GM19467 (cell line): ENCODE results near the gene ZSWIM6.

Experiments
- ATAC-seq: cut with Tn5 transposase; IDR thresholded peaks from one replicate; pipeline ENCODE4 v1.9.1; 2021; ENCODE audit warnings: mild to moderate bottlenecking, moderate library complexity; ENCODE audit not compliant: unreplicated experiment

Gene ZSWIM6

DNA sequence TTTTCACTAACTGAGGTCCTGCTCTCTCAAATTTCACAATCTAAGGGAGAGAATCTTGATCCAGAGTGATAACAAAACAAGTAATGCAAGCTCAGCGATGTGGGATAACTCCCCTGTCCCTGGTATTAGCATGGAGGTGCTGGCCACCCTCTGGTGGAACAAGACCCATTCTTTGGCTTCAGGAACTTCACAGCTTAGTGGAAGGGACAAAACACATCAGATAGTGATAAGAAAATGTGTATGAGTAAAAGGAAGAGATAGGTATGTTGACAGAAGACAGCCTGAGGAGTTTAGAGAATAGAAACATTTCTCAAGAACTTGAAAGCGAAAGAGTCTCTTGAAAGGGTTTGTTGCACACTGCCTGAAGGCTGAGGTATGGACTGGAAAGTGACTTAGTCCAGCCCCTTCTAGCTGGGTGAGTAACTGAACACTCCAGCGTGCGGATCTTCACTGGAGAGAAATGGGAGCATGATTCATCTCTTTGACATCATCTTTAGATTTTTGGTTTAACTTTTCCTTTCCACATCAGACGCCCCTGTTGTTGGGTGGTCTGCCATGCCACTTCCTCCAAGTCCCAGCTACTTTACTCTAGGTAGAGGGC is 25.4 kb upstream of the ZSWIM6 start:
- ATAC-seq = peak; percentile 73

DNA sequence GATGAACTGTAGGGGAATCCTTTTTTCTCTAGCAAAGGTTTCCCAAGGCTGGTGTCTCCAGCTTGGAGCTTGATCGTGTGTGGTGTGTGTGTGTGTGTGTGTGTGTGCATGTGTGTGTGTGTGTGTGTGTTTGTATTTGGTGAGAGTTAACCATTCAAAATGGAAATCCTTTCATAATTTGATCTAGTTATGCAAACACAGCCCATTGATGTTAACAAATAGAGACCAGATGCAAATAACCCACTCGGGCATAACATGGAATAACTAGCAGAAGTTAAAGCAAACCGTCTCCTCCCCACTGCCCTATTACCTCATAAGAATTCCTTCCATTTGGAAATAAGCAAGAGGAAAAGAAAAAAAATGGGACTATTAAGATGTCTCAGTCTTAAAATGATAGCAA is 24.9 kb upstream of the ZSWIM6 start:
- ATAC-seq = no peak

DNA sequence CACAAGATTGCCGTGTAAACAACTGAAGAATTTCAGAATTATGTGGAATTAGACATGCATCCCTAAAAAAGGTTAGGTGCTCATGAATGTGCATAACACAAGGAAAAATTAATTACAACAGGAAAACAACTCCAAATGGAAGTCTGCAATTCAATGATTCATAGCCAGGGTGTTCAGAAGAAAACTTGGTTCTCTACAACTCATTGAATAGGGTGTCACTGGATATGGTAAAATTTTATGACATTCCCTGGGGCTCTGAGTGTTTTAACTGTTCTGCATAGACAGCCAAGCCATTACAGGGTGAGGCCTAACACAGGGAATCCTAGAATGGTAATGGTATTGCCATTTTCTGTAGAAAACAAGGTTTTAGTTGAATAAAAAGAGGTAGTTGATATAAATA is 24.4 kb upstream of the ZSWIM6 start:
- ATAC-seq = no peak

DNA sequence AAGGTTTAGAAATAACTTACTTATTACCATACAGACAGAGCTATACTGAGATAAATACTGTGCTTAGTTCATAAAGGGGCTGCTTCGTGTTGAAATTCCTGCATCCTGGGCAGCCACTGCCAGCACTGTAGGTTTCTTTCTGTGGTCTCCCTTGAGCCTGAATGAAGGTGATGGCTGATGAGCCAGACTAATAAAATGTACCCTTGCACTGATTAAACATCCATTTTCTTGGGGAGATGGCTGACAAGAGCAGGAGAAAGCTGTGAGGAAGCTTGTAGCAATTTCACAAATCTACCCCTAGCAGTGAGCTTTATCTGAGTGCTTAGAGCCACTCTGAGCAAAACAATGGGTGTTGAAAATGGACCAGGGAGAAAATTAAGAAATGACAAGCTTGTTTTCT is 23.3 kb upstream of the ZSWIM6 start:
- ATAC-seq = no peak

DNA sequence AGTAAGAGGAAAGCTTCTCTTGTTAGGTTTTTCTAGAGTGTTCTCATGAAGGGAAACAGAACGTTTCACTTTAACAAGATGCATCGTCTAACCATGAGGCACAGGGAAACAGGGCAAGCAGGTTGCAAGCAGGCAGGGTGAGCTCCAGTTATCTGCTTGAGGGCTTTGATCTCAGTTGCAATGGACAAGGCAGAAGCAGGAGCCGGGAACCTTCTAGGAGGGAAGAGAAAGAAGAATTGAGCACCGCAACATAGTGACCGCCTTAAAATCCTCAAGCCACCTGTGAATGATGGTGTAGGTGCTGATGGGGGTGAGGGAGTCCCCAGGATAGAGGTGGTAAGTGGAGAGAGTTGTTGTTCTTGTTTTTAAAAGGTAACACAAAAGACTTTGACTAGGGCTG is 22.9 kb upstream of the ZSWIM6 start:
- no peak for ATAC-seq

DNA sequence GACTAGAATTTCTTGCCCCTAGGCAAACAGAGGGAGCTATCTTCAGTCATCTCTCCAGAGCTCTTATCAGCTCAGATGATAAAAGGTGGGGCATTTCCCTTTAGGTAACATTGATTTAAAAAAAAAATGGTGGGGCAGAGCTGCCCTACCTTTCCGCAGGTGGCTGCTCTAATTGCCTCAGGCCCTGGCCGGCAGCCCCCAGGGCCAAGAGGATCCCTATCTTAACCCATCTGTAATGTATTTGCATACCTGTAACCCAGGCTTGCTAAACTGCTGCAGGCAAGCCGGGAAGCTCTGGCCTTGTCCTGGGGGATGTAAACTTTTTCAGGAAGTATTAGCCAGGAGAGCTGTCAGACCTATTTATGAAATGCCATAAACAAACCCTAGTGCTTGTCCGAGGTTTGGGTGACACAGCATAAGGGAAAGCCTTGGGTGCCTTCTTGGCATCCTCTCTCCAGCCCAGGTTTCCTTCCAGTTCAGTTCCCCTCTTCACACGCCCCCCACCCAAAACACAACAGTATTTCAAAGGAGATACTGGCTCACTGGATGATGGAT is 20.9 kb upstream of the ZSWIM6 start:
- no peak for ATAC-seq

DNA sequence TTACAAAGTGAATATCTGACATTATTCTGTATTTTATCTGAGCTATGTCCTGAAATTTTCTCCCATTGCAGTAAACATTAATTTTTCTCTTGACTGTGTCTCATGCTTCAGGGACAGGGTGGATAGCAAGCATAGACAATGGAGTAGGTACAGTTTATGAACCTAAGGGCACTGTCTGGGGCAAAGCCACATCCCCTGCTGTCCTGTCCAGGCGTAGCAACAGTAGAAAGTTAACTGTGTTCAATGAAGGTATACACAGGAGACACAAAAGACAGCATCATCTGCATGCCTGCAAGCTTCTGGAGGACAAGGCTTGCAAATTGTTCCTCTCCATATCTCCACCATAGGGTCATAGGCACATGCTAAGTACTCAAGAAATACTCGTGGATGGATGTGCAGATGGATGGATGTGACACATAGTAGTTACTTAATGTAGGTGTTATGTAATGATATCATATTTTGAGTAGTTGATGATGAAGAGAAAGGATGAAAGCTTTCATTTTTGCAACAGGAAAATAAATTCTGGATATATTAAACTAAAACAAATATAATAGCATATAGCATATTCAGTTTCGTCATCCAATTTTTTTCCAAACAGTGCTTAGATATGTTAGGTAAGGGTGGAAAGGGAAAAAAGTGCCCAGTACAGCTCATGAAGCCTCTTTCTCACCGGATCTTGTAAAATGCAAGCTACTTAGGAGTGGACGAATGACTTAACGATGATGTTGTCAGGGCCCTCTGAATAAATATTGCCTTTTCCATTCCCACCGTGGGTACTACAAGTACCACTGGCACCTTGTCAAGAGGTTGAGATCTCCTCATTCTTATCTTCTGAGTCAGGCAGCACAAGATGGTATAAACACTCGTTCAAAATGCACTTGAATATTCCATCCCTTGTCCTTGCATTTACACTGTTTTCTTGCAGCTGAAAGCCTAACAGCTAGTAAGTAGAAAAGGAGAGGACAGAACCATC is 19.9 kb upstream of the ZSWIM6 start:
- no peak for ATAC-seq

DNA sequence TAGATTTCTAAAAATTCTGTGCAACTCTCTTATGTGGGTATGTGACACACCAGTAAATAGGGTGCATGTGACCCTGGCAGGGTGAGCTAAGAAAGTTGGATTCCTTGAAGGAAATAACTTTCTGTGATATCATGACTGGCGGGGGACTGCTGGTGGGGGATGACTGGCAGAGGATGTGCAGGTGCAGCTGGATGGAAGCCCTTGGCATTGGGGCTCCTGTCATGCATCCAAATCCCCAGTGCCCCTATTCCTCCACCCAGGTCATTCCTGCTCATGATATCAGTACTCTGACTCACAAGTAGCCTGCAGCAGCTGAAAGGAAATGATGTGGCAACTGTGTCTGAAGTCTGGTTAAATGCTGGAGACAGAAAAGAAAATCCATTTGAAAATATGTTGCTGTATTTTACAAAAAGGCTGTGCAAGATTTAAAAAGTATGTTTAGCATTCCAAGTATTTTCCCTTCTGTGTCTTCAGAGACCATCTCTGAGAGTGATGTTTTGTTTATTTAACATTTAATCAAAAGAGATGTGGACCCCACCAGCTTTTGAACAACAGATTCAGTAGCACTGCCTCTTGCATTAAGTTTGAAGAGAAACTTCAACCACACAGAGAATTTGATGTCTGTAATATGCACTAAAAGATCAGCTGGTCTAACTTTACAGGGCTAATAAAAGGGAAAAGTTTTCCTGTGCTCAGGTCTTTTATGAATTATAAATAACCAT is 17.9 kb upstream of the ZSWIM6 start:
- no peak for ATAC-seq

DNA sequence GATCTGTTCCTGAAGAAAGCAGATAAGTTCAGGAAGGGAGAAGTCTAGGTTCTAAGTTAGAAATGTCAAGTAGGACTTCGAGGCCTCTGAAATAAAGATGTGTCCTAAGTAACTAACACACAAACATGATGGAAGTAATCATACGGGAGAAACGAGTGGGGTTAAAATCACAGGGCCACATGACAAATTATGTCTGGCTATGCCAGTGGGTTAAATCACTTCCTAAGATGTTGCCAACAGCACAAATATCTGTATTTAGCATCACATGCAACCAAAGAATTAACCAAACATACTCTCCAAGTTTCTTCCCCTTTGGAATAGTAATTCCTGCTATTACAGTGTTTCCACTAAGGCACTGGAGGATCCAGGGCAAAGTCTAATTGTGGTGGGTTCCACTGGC is 13.7 kb upstream of the ZSWIM6 start:
- ATAC-seq = no peak

DNA sequence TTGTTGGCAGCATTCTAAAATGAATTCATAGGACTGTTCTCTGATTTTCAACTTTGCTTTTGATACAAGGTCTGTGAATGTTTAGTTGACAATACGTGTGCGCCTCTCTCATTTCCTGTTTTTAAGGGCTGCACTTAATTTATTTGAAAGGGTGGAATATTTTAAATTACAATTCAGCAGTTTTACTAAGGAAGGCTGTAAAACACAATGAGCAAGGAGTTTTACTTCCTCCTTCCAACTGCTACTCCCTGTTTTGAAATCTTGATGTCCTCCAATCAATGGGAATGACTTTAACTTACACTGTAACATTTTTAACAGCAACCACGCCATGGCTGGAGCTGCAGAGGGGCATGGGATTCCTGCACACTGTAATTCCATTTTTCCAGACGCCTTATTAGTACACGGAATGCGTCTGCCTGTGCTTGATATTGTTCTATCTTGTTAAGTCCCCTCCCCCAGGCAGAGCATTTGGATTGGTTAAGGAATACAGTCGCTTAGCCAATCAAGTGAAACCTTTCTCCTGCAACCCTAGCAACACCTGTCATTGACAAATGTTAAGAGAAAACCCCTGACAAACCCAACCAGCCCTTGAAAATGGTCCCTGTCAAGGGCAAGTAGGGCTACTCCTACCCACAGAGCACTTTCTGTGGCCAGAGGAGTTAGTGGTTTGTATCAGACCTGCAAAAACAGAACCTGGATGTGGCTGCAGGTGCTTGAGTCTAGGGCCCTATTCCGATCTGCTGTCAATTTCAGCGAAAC is 12.5 kb upstream of the ZSWIM6 start:
- peak; percentile 98 for ATAC-seq

DNA sequence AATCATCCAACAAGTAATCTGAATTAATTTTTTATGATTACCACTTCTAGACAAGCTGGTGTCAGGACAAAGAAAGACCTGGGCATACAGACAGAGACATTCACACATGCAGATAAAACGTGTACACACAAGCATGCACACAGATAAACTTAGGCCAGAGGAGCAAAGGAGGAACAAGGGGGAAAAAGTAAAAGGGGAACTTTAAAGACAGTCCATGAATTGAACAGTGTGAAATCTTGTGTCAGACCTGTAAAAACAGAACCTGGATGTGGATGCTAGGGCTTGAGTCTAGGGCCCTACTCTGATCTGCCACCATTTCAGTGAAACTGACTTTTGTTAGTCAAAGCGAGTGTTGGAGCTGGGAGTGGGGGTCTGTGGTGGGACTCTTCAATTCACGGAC is 11.2 kb upstream of the ZSWIM6 start:
- ATAC-seq = no peak

DNA sequence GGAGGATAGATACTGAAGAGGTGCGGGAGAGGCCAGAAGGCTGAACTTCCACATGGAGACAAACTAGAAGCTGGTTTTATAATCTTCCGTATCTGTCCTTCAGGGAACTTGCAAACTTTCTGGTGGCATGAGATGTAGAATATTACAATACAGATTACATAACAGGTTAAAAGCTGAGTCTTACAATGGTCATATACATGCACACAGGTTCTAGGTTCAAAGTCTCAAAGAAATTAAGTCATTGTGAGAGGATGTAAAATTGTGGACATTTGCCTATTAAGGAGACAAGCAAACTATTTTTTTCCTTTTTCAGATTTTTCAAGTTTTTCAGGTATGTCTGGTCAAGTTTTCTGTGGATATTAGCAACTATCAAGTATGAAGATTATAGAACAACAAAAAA is 10.4 kb upstream of the ZSWIM6 start:
- ATAC-seq = no peak

DNA sequence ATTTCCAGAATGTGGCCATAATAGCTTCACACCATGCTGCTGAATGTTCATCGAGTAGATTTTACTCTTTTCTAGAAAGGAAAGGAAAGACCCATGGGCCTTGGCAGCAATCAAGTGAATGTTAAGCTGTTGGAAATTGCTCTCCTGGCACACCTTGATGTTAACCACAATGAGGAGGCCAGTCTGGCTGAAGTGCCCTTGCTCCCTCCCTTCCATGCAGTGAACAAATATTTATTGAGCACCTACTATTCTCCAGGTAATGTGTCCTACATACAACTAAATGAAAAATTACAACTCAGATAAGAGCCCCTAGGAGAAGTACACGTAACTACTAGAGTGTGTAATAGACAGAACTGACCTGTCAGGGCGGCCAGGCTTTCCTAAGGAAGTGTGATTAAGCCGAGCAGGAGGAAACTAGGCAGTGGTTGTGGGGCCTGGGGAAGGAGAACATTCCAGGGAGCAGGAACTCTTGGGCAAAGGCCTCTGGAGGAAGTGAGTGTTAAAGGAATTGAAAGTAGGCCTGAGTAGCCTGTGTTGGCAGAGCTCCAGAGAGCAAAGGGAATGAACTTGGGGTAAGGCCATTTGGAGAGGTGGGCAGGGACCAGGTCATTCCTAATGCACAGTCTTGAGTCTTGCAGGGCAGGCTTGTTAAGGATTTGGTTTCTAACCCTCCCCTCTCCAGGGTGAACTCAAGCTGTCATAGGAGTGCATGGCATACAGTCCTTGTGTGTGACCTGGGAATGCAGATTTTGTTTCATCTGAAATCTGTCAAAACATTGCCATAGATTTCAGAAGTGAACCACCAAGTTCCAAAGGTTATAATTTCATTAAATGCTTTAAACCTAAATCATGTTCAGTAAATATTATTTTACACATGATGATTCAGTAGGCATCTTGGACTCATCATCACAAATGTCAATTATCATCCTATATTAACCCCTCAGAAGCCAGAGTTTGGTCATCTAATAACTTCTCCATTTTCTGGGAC is 9.0 kb upstream of the ZSWIM6 start:
- no peak for ATAC-seq

DNA sequence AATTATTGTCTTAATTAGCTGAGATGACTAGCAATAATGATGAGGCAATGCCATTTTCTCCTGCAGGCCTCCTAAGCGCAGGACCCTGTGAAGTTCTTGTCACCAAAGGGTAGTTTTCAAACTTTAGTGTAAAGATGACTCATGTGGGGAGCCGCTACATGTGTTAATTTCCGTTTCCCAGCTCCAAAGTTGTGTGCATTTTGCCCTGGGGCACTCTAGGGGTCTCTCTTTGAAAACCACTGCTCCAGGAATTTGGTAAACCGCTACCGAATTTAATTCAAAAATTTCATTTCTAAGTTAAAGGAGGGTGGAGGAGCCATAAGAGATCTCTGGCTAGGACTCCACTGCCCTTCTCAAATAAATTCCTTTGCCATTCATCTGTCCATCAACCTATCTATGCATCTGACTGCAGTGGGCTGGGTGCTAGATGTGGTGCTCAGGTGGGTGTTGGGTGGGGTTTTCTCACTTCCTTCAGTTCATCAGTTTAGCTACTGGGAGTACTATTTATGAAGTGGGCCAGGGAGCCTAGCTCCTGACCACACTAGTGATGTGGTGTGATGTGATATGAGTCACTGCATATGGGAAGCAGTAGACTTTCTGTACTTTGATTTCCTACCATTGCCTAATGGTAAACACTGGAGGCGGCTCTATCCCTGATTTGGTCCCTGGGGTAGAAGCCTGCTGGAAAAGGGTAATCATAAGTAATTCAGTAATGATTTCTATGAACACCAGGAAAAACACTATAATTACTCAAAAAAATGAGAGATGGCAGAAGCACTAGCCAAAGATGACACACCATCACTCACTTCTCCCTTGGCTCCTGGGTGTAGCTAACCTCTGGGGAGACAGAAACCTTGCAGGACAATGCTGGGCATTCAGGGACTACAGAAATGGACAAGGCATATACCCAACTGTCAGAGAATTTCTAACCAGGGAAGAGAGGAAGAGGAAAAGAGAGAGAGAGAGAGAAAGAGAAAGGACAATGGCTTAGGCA is 4.0 kb upstream of the ZSWIM6 start:
- ATAC-seq = peak; percentile 20

DNA sequence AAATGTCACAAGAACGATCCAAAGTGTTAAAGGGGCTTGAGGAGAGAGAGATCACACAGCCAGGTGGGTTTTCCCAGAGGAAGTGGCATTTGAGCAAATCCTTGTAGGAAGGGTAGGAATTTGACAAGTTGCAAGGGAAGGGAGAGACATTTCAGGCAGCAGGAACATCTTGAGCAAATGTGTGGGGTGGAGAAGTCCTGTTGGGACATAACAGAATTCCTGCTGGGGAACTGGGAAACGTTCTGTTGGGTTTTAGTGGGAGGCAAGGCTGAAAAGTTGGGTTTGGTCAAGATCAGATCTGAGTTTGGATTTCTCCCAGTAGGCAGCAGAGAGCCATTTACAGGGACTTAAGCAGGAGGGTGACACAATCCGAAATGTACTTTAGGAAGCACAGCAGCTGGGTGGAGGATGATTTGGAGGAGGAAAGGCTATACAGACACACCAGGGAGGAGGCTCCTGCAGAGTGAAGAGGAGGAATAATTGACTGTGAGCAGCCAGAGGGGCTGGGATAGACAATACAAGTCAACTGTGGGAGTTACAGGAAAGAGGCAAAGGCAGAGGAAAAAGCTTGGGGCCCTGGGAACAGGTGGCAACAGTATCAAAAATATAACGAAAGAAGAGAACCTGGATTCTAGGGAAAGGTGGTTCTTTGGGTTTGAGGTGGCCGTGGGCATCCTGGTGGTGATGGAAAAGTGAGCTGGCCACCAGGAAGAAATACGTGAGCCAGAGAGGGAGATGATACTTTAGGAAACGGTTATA is 3.1 kb upstream of the ZSWIM6 start:
- ATAC-seq = no peak

DNA sequence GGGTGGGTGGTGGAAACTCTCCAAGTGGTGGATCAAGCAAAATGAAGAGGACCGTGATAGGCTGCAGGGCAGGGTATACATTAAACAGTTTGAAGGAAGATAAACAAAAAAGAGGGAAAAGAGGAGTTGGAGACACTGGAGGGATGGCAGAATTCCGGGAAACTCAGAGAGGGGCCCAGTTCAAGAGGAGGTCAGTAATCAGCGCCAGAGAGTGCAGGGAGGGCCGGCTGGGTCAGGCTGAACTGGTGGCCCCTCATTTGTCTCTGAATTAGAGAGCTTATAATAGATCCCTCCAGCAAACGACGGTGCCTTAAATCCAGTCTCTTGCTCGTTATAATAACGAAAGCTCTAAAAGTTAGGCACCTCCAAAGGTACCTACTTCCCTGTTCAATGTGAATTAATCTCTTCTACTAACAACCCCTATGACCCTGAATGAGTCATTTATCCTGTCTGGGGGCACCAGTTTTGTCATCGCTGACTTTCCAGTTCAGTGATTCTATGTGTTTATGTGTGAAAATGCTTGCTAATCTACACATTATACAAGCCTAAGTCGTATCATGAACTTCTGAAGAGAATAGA is 2.4 kb upstream of the ZSWIM6 start:
- no peak for ATAC-seq

DNA sequence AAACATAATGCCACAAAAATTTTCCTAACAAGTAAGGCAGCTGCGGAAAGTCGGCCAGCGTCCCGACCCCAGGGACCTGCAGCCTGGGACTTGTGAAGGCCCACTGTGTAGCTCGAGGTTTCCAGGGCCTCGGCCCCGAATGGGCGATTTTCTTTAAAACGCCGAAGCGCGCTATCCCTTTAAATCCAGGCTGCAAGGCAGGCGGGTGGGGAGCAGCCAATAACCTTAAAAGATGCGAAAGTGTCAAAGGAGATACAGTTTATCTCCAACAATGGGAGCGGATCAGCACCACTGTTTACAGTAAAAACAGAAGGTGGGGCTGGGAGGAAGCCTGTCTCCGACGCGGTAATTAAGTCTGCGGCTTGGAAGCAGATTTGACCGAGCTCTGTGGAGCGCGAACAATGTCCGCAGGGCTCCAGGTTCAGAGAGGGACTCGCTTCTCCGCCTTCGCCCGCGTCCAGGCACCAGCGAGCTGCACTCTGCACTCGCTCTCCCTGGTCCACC is 1.7 kb upstream of the ZSWIM6 start:
- no peak for ATAC-seq
